Calu3 (cell line): ENCODE results near the gene PEBP1. TPM values are rescaled to one million over a fixed set of nuclear protein-coding genes. Genes with fewer than 3 reads are reported as not detected.
A peak's percentile ranks its signal among the peaks of the same experiment; 100 is the strongest.

Source experiments
- Bru-seq: library from RNA; stranded (reverse); fragments of 400-500 nt; gene quantifications from one replicate; lab custom pipeline; 2021; lab: Mats Ljungman, UMichigan
- BruChase-seq, 2 experiments: library from RNA; stranded (reverse); fragments of 400-500 nt; gene quantifications; one replicate each; lab custom pipeline; 2021; lab: Mats Ljungman, UMichigan
- BruUV-seq: library from RNA; stranded (reverse); fragments of 400-500 nt; replicated peaks from 2 replicates; lab custom pipeline; 2021; lab: Mats Ljungman, UMichigan
- CTCF ChIA-PET: fragments of 300-600 bp; sonication (Branson Sonifier 250); formaldehyde crosslinking; loops from one replicate; lab custom pipeline; 2022; ENCODE audit warnings: antibody characterized with exemption; lab: Charles Lee
- DNase-seq: peaks from one replicate; pipeline ENCODE4 v3.0.0; 2022
- H3K27ac Mint-ChIP-seq: one replicate; pipeline ENCODE4 v1.8.0; 2022; ENCODE audit warnings: mixed read lengths; ENCODE audit not compliant: unreplicated experiment
- H3K27me3 Mint-ChIP-seq: one replicate; pipeline ENCODE4 v1.8.0; 2022; ENCODE audit warnings: mixed read lengths; ENCODE audit not compliant: unreplicated experiment
- H3K36me3 Mint-ChIP-seq: one replicate; pipeline ENCODE4 v1.8.0; 2022; ENCODE audit warnings: mild to moderate bottlenecking, moderate library complexity, mixed read lengths; ENCODE audit not compliant: insufficient read depth, unreplicated experiment
- H3K4me1 Mint-ChIP-seq: one replicate; pipeline ENCODE4 v1.8.0; 2022; ENCODE audit warnings: mild to moderate bottlenecking, low read depth, mixed read lengths; ENCODE audit not compliant: unreplicated experiment
- H3K4me3 Mint-ChIP-seq: one replicate; pipeline ENCODE4 v1.8.0; 2022; ENCODE audit warnings: mild to moderate bottlenecking, low read depth, moderate library complexity, mixed read lengths; ENCODE audit not compliant: unreplicated experiment
- H3K9me3 Mint-ChIP-seq: one replicate; pipeline ENCODE4 v1.8.0; 2022; ENCODE audit warnings: low read depth, mixed read lengths; ENCODE audit not compliant: unreplicated experiment
- CTCF ChIP-seq: fragments of 200-600 bp; IDR thresholded peaks from one replicate; pipeline ENCODE4 v1.8.0; 2022; ENCODE audit warnings: antibody characterized with exemption; ENCODE audit not compliant: unreplicated experiment
- intact Hi-C: fragments of 100-400 bp; cut with micrococcal nuclease; formaldehyde crosslinking; loops from one replicate; pipeline ENCODE4 v1.10.0; 2022; ENCODE audit not compliant: unreplicated experiment
- long read RNA-seq: library from polyadenylated mRNA; stranded (forward); transcript quantifications from one replicate; pipeline ENCODE4 v2.0.0, GENCODE V29; 2022
- total RNA-seq: library from RNA; stranded (reverse); gene quantifications from 2 replicates; pipeline ENCODE4 v1.2.3, GENCODE V29; 2022

Gene PEBP1
- total RNA-seq (99.8 and 109 TPM in 2 replicates), Bru-seq, nascent RNA (percentile 77 among the genes with signal in this experiment), BruChase-seq, experiment 1, labeled RNA remaining after a 6-hour chase (percentile 91 among the genes with signal in this experiment), BruChase-seq, experiment 2, labeled RNA remaining after a 2-hour chase (percentile 81 among the genes with signal in this experiment)
- long read RNA-seq, transcript PEBP1-201 (4 exons, 1,697 nt): major isoform, 394 of 471 reads
- long read RNA-seq, partial matches to known transcripts: 2 of 471 reads
- long read RNA-seq, other reads (novel, unspliced or antisense): 75 of 471 reads

GRCh38 chr12:118135788-118136558 is at the start of gene PEBP1:
TSS of gene PEBP1 (plus strand) at chr12:118136124. CDS start at chr12:118136210, 86 bp downstream.
- CTCF ChIA-PET: interaction anchor here (0.5 to 2.4 kb wide), 4 partner anchors 15 to 1674 kb away, joined by 3 to 11 read pairs (median 6); partner anchors contain the start of gene SUDS3
- H3K27me3 Mint-ChIP-seq: no peaks in the 10 kb centered on the region
- BruUV-seq: no TSS peak
- intact Hi-C loops: loop anchor here (10.0 kb wide), 1 partner anchor 261 kb away; no protein-coding TSS in a partner anchor
- DNase-seq: peak; percentile 98
- TF ChIP-seq CTCF: no peak
- peak within 1 kb of the TSS; percentile 92 for H3K27ac Mint-ChIP-seq
- peaks cover 56% of the 10 kb centered on the region for H3K36me3 Mint-ChIP-seq
- peaks cover 29% of the 10 kb centered on the region for H3K4me1 Mint-ChIP-seq
- no peaks in the 10 kb centered on the region for H3K9me3 Mint-ChIP-seq
- peak within 1 kb of the TSS; percentile 86 for H3K4me3 Mint-ChIP-seq

GRCh38 chr12:118089782-118090181 is 46.1 kb upstream of the PEBP1 start:
- no peak for TF ChIP-seq CTCF
- Mint-ChIP-seq H3K4me1 (peaks cover 27% of the 10 kb centered on the region), H3K9me3 (no peaks in the 10 kb centered on the region), H3K27me3 (no peaks in the 10 kb centered on the region), H3K4me3 (no peak overlapping the region), H3K36me3 (no peaks in the 10 kb centered on the region), H3K27ac (peak overlapping the region; percentile 3)
- intact Hi-C loops: no loop called here
- DNase-seq: no peak
- no TSS peak for BruUV-seq
- CTCF ChIA-PET: no interaction called here

DNA sequence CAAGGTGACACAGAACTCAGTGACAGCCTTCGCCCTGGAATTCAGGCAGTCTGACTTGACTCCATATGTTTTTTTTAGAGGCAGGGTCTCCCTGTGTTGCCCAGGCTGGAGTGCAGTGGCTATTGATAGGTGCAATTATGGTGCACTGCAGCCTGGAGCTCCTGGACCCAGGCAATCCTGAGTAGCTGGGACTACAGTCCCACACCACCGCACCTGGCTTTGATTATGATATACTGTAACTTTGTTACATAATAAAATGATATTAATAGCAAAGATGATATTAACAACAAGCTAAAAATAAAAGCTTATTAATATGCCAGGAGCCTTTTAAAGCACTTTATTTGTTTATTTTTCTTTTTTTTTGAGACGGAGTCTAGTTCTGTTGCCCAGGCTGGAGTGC is 41.9 kb upstream of the PEBP1 start:
- Mint-ChIP-seq H3K4me3 (no peak overlapping the region), H3K9me3 (no peaks in the 10 kb centered on the region), H3K27me3 (no peaks in the 10 kb centered on the region), H3K27ac (no peak overlapping the region), H3K36me3 (no peaks in the 10 kb centered on the region), H3K4me1 (peaks cover 18% of the 10 kb centered on the region)
- BruUV-seq: no TSS peak
- CTCF ChIA-PET: no interaction called here
- intact Hi-C loops: no loop called here
- TF ChIP-seq CTCF: no peak
- DNase-seq: no peak

DNA sequence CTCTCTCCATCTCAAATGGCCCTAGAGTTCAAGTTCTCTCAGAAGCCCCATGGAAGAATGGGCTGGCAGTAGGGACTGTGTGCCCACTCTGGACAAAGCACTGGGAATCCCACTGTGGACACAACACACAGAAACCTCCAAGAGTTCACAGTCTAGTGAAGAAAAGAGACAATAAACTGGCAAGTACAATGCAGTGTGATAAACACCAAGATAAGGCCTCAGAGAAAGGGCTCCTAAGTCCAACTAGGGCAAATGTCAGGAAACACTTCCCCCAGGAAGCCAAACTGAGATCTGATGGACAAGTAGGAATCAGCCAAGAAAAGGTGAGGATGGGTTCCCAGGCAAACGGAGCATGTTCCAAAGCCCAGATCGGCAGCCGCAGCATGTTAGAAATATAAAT is 37.5 kb upstream of the PEBP1 start:
- H3K27me3 Mint-ChIP-seq: no peaks in the 10 kb centered on the region
- H3K27ac Mint-ChIP-seq: no peak overlapping the region
- TF ChIP-seq CTCF: no peak
- H3K36me3 Mint-ChIP-seq: peaks cover 13% of the 10 kb centered on the region
- BruUV-seq: no TSS peak
- intact Hi-C loops: no loop called here
- peaks cover 25% of the 10 kb centered on the region for H3K4me1 Mint-ChIP-seq
- no peaks in the 10 kb centered on the region for H3K9me3 Mint-ChIP-seq
- no peak overlapping the region for H3K4me3 Mint-ChIP-seq
- DNase-seq: no peak
- CTCF ChIA-PET: no interaction called here
